Vagina (tissue), 2 donors: ENCODE results near the gene B9D2.

ENCODE experiments used
- POLR2A ChIP-seq, 2 donors: fragments of 450-650 bp; IDR thresholded peaks; one replicate each; pipeline ENCODE4 v1.6.1; 2017; ENCODE audit warnings: antibody characterized with exemption in 2 of 2, mild to moderate bottlenecking in 2 of 2, moderate library complexity in 2 of 2
- TF ChIP-seq, protein P1 (sequence below), 3 experiments: fragments of 450-650 bp in 2 of 3; fragments of 200-600 bp in 1 of 3; sonication (generic) in 1 of 3; IDR thresholded peaks; one replicate each; pipeline ENCODE4 v1.5.1; 2017 to 2019; ENCODE audit warnings: antibody characterized with exemption in 3 of 3, mild to moderate bottlenecking in 2 of 3, moderate library complexity in 2 of 3

DNA sequence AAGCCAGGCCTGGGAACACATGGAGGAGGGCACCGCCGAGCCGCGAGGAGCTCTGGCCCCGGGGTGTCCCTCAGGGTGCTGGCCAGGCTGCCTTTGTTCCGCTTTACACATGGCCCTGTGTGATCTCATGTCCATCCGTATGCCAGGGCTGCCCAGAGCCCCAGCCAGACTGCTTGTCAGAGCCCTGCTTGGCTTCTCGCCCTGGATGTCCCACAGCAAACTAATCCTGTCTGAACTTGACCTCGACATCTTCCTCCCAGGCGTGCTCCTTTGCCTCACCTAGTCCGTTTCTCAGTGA is 48.0 kb upstream of the B9D2 start:
- TF ChIP-seq, protein P1, sequence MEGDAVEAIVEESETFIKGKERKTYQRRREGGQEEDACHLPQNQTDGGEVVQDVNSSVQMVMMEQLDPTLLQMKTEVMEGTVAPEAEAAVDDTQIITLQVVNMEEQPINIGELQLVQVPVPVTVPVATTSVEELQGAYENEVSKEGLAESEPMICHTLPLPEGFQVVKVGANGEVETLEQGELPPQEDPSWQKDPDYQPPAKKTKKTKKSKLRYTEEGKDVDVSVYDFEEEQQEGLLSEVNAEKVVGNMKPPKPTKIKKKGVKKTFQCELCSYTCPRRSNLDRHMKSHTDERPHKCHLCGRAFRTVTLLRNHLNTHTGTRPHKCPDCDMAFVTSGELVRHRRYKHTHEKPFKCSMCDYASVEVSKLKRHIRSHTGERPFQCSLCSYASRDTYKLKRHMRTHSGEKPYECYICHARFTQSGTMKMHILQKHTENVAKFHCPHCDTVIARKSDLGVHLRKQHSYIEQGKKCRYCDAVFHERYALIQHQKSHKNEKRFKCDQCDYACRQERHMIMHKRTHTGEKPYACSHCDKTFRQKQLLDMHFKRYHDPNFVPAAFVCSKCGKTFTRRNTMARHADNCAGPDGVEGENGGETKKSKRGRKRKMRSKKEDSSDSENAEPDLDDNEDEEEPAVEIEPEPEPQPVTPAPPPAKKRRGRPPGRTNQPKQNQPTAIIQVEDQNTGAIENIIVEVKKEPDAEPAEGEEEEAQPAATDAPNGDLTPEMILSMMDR (IDR thresholded peaks at IDR 0.05) = no peak
- no peak for TF ChIP-seq POLR2A (IDR thresholded peaks at IDR 0.05)
